Thyroid gland (tissue), 4 donors: ENCODE results near the gene CD19. TPM values are rescaled to one million over a fixed set of nuclear protein-coding genes. Genes with fewer than 3 reads are reported as not detected.

ENCODE experiments used
- DNase-seq, 2 donors: peaks; one replicate each; pipeline ENCODE4 v3.0.0-alpha.2; 2019
- H3K27ac ChIP-seq, 3 donors: fragments of 200-600 bp; sonication (generic); 1 replicate in 2 of 3; 2 replicates in 1 of 3; pipeline ENCODE4 v1.5.1; 2016 to 2019; ENCODE audit warnings: mild to moderate bottlenecking in 1 of 3, moderate library complexity in 1 of 3
- H3K27me3 ChIP-seq: fragments of 200-600 bp; sonication (generic); one replicate; pipeline ENCODE4 v1.5.1; 2019
- H3K36me3 ChIP-seq, 2 donors: fragments of 200-600 bp; sonication (generic); one replicate each; pipeline ENCODE4 v1.5.1; 2016 to 2019
- H3K4me1 ChIP-seq, 2 donors: fragments of 200-600 bp; sonication (generic); one replicate each; pipeline ENCODE4 v1.5.1; 2017 to 2019
- H3K4me3 ChIP-seq, 3 donors: fragments of 200-600 bp; sonication (generic); replicated peaks in 1 of 3; 1 replicate in 2 of 3; 2 replicates in 1 of 3; pipeline ENCODE4 v1.5.1; 2016; ENCODE audit warnings: mild to moderate bottlenecking in 1 of 3
- H3K9me3 ChIP-seq: fragments of 200-600 bp; sonication (generic); one replicate; pipeline ENCODE4 v1.5.1; 2017
- CTCF ChIP-seq, 6 experiments: fragments of 200-600 bp in 3 of 6; fragments of 450-650 bp in 3 of 6; sonication (generic) in 3 of 6; IDR thresholded peaks; one replicate each; pipeline ENCODE4 v1.5.1; 2016 to 2019; ENCODE audit warnings: antibody characterized with exemption in 6 of 6, mild to moderate bottlenecking in 2 of 6, inconsistent platforms in 1 of 6, moderate library complexity in 1 of 6
- POLR2A ChIP-seq, 2 donors: fragments of 450-650 bp; IDR thresholded peaks; one replicate each; pipeline ENCODE4 v1.6.1; 2017; ENCODE audit warnings: antibody characterized with exemption in 2 of 2, mild to moderate bottlenecking in 2 of 2, moderate library complexity in 1 of 2
- WGBS, 2 donors: methylation state at CpG; one replicate each; pipeline ENCODE4 v1.1.5; 2017; 5-methylcytosine and 5-hydroxymethylcytosine counted together
- intact Hi-C: fragments of 100-400 bp; cut with DNase I; formaldehyde crosslinking; loops from one replicate; pipeline ENCODE4 v1.15.1; 2023
- total RNA-seq, 4 donors: library from RNA; depleted of rRNA; stranded (reverse); fragments of >200 nt; gene quantifications; one replicate each; pipeline ENCODE4 v1.2.3, GENCODE V29; 2016

The CD19 gene
- total RNA-seq, 4 donors from 2014 or later = not detected

DNA sequence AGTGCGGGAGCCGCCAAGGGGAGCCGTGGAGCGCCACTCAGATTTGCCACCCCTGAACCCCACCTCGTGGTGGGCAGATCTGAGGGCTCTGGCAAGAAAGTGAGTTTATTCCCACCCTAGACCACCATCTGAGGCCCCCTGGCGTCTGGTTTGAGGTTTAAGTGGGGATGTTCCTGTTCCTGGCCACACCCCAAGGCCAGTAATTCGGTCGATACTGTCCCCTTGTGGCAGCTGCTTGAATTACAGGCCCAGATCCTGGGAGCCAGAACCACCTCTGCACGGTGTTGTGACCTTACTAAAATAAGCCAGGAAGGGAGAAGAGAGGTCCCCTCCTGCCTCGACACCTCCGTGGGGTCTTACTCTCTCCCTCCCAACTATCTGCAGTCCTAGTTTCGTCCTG, 49.7 kb downstream of the CD19 start:
- Histone ChIP-seq H3K9me3 (no peaks in the 10 kb centered on the region), H3K27ac (no peak overlapping the region), H3K4me3 (no peak overlapping the region), H3K27me3 (no peaks in the 10 kb centered on the region), H3K4me1 (no peaks in the 10 kb centered on the region), H3K36me3 (peaks cover 33 to 37% of the 10 kb centered on the region in 2 donors)
- no peak for DNase-seq
- intact Hi-C loops = no loop called here
- 81 to 82% methylated on average over 12 of the region's 12 CpGs for WGBS, 2 donors
- peak in 1 of 6 experiments; percentile 8 for TF ChIP-seq CTCF (IDR thresholded peaks at IDR 0.05)
- TF ChIP-seq POLR2A (IDR thresholded peaks at IDR 0.05) = no peak

DNA sequence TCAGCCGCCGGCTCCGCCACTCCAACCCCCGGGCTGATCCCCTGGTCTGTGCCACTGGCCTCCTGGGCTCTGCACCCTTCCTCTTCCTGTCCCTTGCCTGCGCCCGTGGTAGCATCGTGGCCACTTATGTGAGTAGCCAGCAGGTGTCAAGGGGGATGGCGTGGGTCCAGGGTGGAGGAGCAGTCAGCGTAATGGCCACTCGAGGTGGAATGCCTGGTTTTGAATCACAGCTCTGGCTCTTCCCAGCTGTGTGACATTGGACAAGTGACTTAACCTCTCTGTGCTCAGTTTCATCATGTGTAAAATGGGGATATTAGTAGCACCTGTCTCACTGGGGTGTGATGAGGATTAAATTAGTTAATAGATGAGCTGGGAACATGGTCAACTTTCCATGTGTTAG, 50.6 kb downstream of the CD19 start:
- H3K4me1 ChIP-seq = no peaks in the 10 kb centered on the region
- H3K9me3 ChIP-seq = no peaks in the 10 kb centered on the region
- H3K4me3 ChIP-seq = no peak overlapping the region
- intact Hi-C loops = no loop called here
- no peak for DNase-seq
- no peaks in the 10 kb centered on the region for H3K27me3 ChIP-seq
- no peak overlapping the region for H3K27ac ChIP-seq
- peaks cover 38 to 44% of the 10 kb centered on the region in 2 donors for H3K36me3 ChIP-seq
- TF ChIP-seq POLR2A (IDR thresholded peaks at IDR 0.05) = no peak
- no peak for TF ChIP-seq CTCF (IDR thresholded peaks at IDR 0.05)
- WGBS, 2 donors = 94 to 96% methylated on average over 10 of the region's 10 CpGs

DNA sequence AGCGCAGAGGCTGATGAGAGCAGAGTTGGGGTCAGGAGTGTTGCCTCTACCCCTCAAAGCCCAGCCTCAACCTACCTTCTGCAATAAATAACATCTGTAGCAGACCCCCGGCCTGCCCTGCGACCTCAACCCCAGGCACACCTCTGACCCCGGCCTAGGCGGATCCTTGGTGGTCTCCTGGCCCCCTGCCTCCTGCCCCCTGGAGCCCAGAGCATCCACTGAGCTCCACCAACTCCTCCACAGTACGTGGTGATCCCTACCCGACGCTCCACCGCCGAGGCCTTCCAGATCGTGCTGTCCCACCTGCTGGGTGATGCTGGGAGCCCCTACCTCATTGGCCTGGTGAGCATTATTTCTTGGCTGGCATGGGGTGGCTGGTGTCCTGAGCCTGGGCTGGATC, 51.2 kb downstream of the CD19 start:
- no peak for DNase-seq
- intact Hi-C loops = no loop called here
- no peak overlapping the region for H3K27ac ChIP-seq
- peaks cover 38 to 44% of the 10 kb centered on the region in 2 donors for H3K36me3 ChIP-seq
- H3K4me3 ChIP-seq = no peak overlapping the region
- H3K27me3 ChIP-seq = no peaks in the 10 kb centered on the region
- TF ChIP-seq CTCF (IDR thresholded peaks at IDR 0.05) (no peak), POLR2A (IDR thresholded peaks at IDR 0.05) (no peak)
- no peaks in the 10 kb centered on the region for H3K9me3 ChIP-seq
- WGBS, 2 donors = 95 to 98% methylated on average over 9 to 11 of the region's 11 CpGs
- H3K4me1 ChIP-seq = no peaks in the 10 kb centered on the region

DNA sequence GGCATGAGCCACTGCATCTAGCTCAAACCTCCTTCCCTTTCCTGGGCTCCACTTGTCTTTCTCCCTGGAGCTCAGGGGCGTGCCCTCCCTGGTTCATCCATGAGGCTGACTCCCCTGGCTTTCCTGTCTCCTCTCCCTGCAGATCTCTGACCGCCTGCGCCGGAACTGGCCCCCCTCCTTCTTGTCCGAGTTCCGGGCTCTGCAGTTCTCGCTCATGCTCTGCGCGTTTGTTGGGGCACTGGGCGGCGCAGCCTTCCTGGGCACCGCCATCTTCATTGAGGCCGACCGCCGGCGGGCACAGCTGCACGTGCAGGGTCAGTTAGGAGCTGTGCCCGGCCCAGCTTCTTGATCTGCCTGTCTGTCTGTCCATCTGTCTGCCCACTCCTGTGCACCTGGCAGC, 51.9 kb downstream of the CD19 start:
- no peak overlapping the region for H3K27ac ChIP-seq
- H3K4me1 ChIP-seq = no peaks in the 10 kb centered on the region
- TF ChIP-seq POLR2A (IDR thresholded peaks at IDR 0.05) = no peak
- no peak for TF ChIP-seq CTCF (IDR thresholded peaks at IDR 0.05)
- no peak for DNase-seq
- H3K36me3 ChIP-seq = peaks cover 38 to 44% of the 10 kb centered on the region in 2 donors
- intact Hi-C loops = no loop called here
- no peak overlapping the region for H3K4me3 ChIP-seq
- no peaks in the 10 kb centered on the region for H3K9me3 ChIP-seq
- H3K27me3 ChIP-seq = no peaks in the 10 kb centered on the region
- WGBS, 2 donors = 95 to 96% methylated on average over 18 of the region's 18 CpGs

- WGBS, 2 donors = 85 to 93% methylated on average over 10 to 11 of the region's 12 CpGs
- Histone ChIP-seq H3K27me3 (no peaks in the 10 kb centered on the region), H3K9me3 (no peaks in the 10 kb centered on the region), H3K4me1 (no peaks in the 10 kb centered on the region), H3K27ac (no peak overlapping the region), H3K4me3 (no peak overlapping the region), H3K36me3 (peaks cover 38 to 44% of the 10 kb centered on the region in 2 donors)
- intact Hi-C loops = no loop called here
- TF ChIP-seq POLR2A (IDR thresholded peaks at IDR 0.05) (no peak), CTCF (IDR thresholded peaks at IDR 0.05) (no peak)
- DNase-seq = no peak
Observed at GRCh38 chr16:28984091-28984490, 52.3 kb downstream of the CD19 start.
